OCI-LY7 (cell line): ENCODE measurements around the gene TMEM69.
"Not testable (repeated sequence)": the region's sequence is repeated elsewhere in the genome, so short reads cannot be mapped to it uniquely, and the experiment has no call there.

Source experiments
- EZH2phosphoT487 ChIP-seq: fragments of 200-600 bp; sonication (generic); IDR thresholded peaks from 2 replicates; pipeline ENCODE4 v1.6.1; 2018; ENCODE audit warnings: low read depth, borderline replicate concordance, mild to moderate bottlenecking, mixed run types, antibody characterized with exemption, low read length, moderate library complexity, mixed read lengths
- TF ChIP-seq, protein P1 (sequence below): fragments of 200-600 bp; sonication (generic); conservative IDR thresholded peaks from 2 replicates; pipeline ENCODE4 v1.5.1; 2014; ENCODE audit warnings: mild to moderate bottlenecking, antibody characterized with exemption, low read length, moderate library complexity, mixed read lengths

DNA sequence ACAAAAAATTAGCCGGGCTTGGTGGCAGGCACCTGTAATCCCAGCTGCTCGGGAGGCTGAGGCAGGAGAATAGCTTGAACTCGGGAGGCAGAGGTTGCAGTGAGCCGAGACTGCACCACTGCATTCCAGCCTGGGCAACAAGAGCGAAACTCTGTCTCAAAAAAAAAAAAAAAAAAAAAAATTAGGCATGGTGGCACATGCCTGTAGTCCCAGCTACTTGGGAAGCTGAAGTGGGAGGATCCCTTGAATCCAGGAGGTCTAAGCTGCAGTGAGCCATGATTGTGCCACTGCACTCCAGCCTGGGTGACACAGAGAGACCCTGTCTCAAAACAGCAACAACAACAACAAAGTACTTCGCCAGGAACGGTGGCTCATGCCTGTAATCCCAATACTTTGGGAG, 11.4 kb upstream of the TMEM69 start:
- TF ChIP-seq, protein P1, sequence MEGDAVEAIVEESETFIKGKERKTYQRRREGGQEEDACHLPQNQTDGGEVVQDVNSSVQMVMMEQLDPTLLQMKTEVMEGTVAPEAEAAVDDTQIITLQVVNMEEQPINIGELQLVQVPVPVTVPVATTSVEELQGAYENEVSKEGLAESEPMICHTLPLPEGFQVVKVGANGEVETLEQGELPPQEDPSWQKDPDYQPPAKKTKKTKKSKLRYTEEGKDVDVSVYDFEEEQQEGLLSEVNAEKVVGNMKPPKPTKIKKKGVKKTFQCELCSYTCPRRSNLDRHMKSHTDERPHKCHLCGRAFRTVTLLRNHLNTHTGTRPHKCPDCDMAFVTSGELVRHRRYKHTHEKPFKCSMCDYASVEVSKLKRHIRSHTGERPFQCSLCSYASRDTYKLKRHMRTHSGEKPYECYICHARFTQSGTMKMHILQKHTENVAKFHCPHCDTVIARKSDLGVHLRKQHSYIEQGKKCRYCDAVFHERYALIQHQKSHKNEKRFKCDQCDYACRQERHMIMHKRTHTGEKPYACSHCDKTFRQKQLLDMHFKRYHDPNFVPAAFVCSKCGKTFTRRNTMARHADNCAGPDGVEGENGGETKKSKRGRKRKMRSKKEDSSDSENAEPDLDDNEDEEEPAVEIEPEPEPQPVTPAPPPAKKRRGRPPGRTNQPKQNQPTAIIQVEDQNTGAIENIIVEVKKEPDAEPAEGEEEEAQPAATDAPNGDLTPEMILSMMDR = not testable (repeated sequence)
- TF ChIP-seq EZH2phosphoT487 = not testable (repeated sequence)
